NCI-H2029 (cell line): Measurements from ENCODE around the gene TMEM178B.
A peak's percentile ranks its signal among the peaks of the same experiment; 100 is the strongest.
"Not testable (repeated sequence)": the region's sequence is repeated elsewhere in the genome, so short reads cannot be mapped to it uniquely, and the experiment has no call there.

Experiments used
- DNase-seq: peaks from one replicate; lab custom pipeline; 2025; lab: John Stamatoyannopoulos, UW

TMEM178B gene

DNA sequence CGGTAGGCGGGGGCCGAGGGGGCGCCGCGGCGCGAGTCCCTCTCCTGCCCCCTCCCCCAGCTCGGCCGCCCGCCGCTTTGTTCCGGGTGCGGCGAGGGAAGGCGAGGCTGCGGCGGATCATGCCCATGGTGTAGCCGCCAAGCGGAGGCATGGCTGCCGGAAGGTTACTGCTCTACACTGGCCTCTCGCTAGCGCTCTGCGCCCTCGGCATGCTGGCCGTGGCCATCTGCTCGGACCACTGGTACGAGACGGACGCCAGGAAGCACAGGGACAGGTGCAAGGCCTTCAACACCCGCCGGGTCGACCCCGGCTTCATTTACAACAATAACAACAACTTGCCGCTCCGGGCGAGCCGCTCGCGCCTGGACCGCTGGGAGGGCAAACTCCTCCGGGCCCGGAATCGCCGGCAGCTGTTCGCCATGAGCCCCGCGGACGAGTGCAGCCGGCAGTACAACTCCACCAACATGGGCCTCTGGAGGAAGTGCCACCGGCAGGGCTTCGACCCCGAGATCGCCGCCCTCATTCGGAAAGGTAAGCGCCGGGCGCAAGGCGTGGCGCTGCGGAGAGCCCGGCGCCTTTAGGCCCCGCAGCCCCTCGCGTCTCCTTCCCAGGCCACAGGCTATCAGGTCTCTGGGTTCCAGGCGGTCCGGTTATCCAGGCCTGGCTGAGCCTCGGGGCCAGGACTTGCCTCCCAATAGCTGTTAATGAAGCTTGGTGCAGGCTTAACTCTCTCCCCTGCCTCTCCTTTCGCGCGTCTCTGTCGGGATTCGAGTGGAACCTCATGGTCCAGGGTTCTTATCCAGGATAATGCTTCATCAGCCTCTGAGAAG, 513 bp downstream of the TMEM178B start:
- no peak for DNase-seq

- no peak for DNase-seq
These were observed 1.1 kb downstream of the TMEM178B start for GRCh38 chr7:141074997-141075396.

- DNase-seq, result peak; percentile 67
These were observed 2.5 kb downstream of the TMEM178B start for GRCh38 chr7:141076377-141076776.

GRCh38 chr7:141079219-141079618, 5.4 kb downstream of the TMEM178B start:
- no peak for DNase-seq

DNA sequence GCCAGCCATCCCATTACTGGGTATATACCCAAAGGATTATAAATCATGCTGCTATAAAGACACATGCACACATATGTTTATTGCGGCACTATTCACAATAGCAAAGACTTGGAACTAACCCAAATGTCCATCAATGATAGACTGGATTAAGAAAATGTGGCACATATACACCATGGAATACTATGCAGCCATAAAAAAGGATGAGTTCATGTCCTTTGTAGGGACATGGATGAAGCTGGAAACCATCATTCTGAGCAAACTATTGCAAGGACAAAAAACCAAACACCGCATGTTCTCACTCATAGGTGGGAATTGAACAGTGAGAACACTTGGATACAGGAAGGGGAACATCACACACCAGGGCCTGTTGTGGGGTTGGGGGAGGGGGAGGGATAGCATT, 15.6 kb downstream of the TMEM178B start:
- not testable (repeated sequence) for DNase-seq

DNA sequence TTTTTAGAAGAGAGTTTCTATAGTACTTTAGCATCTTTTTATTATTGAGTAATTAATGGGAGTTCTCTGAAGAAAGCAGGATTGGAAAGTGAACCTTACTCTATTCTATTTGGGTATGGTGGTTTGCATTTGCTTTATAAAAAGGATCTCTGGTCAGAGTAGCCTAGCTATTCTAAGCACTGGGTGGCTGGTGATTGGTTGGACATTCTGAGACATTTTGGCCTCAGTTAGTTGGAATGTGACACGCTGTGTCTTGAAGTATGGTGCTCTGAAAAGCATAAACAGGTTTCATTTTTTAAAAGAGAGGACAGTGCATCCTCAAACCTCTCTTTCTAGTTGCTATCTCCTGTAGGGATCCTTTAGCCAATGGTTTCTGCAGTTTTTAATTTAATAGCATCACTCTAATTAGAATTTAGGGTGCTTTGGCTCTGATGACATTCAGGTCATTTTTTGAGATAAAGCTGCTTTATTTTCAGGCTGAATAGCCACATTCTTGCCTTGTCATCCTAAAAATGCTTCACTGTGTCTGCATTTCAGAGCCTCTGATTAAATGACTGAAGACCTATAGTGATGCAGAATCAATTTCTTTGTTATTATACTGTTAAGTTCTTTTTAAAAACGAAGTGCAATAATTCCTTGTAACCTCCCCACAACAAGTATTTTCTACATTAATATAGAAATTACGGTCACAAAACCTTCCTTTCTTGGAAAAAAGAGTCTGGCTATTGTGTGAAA, 20.6 kb downstream of the TMEM178B start:
- DNase-seq, result no peak

GRCh38 chr7:141097430-141097829, 23.6 kb downstream of the TMEM178B start:
- no peak for DNase-seq

GRCh38 chr7:141102436-141102835, 28.6 kb downstream of the TMEM178B start:
- no peak for DNase-seq

- no peak for DNase-seq
These were observed 30.1 kb downstream of the TMEM178B start for GRCh38 chr7:141103847-141104429.

DNA sequence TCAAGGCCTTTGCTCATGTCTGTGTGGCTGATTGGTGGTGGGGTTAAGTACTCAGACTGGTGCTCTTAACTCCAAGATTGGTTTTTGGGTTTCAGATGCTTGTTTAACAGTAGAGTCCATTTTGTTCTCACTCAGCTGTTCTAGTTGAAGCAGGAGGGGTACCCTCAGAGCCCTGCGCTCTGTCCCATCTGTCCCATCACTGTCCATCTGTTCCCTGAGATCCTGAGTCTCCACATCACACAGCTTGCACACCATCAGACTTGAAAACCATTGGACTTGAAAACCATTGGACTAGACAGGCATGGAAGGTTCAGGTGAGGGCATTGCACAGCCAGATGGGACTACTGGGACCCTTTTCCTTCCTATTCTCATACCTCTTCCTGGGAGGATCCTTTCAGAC, 39.3 kb downstream of the TMEM178B start:
- no peak for DNase-seq

GRCh38 chr7:141114029-141114664, 40.3 kb downstream of the TMEM178B start:
- no peak for DNase-seq

DNA sequence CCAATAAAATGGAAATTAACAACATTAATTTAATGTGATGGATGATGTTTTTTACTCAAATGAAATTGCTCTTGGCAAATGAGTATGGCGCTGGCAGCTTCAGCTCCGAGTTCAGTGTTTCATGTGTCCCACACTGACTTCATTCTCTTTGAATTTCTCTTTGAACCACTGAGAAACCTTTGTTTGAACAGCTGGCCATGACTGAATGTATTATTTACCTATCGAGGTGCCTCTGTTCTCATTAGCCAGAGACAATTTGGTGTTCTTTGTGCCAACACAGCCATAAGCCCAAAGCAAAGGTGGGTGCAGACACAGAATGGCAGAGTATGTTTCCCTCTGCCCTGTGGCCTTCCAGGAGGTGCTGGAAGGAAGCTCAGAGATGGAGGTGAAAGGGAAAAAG, 42.1 kb downstream of the TMEM178B start:
- DNase-seq, result peak; percentile 94

- not testable (repeated sequence) for DNase-seq
These were observed 42.8 kb downstream of the TMEM178B start for GRCh38 chr7:141116661-141117060.

GRCh38 chr7:141118767-141119166, 44.9 kb downstream of the TMEM178B start:
- no peak for DNase-seq

DNA sequence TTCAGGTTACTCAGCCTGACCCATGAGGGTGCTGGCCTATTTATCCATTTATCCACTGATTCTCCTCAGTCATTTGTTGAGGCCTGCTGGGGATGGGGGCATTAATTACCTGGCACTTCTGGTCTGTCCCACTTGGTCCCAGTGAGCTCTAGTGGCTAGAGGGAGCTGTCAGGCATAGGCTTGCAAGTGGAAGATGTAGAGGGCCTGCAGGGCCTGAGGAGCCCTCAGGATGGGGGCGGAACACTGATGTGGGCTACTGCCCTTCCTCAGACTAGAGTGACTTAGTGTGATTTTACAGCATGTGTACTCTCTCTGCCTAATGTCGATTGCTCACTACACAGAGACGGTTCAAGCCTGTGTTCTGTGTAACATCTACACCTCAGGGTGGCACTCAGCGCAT, 45.3 kb downstream of the TMEM178B start:
- DNase-seq, result no peak

DNA sequence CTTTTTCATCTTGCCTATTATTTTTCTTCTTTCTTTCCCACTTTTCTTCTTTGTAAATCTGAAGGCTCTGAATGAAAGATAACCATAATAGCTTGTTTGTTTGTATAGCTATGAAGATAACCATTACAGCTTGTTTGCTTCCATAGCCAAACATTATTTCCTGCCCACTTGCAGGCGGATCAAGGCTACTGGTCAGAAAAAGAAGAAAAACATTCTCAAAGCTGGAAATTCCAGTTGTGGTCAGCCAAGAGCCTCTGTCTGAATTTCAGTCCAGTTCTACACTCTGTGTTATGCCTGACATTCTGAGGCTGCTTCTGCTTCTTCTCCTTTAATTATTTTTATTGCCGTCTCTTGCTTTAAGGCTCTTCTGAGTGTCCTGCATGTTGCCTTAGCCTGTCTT, 48.9 kb downstream of the TMEM178B start:
- peak; percentile 26 for DNase-seq

DNA sequence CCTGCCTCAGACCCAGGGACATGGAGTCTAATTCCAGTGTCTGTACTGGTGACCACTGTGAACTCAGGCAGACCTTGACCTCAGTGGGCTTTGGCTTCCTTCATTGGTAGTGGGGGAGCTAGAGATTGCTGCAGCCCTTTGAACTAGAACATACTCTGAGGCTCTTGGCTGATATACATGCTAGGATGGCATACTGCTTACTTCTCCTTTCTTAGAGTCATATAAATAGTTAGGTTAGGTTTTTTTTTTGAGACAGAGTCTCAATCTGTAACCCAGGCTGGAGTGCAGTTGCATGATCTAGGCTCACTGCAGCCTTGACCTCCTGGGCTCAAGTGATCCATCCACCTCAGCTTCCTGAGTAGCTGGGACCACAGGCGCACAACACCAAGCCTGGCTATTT, 49.7 kb downstream of the TMEM178B start:
- no peak for DNase-seq

DNA sequence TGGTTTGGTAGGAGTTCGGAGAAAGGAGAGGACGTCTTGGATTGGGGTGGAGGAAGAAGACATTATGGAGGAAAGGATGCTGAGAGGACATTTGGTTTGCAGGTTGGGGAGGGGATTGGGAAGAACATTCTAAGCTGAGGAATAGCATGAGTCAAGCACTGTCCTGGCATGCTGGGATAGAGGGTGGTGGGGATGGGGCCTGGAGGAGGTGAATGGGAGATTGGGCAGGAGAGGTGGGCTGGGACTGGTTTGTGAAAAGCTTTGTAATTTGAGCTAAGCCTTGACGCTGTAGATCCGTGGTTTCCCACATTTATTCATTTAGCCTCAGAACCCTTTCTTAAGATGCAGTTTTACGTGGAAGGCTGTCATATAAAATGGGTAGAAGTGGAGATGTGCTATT, 52.2 kb downstream of the TMEM178B start:
- no peak for DNase-seq

GRCh38 chr7:141128506-141128905, 54.6 kb downstream of the TMEM178B start:
- DNase-seq, result no peak

GRCh38 chr7:141128931-141129330, 55.1 kb downstream of the TMEM178B start:
- no peak for DNase-seq

DNA sequence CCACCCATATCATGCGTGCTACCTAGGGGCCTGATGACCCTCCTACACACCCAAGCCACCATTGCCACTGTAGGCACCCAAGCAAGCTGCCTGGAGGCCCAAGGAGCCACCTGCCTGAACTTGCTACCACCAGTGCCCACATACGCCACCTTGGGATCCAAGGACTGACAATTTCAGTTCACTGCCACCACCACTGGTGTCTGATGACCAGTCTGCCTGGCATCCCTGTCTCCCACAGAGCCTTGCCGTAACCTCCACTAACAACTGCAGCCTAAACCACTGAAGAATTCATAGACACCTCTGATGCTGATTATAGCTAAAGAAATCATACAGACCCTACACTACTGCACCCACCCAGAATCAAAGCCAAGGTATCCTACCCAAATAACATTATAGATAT, 58.8 kb downstream of the TMEM178B start:
- no peak for DNase-seq

- DNase-seq, result no peak
These were observed 59.8 kb downstream of the TMEM178B start for GRCh38 chr7:141133646-141134045.

- DNase-seq, result no peak
These were observed 68.2 kb downstream of the TMEM178B start for GRCh38 chr7:141142058-141142457.
